Stromal cell of bone marrow (primary cell): ENCODE measurements around the gene ATG2A.

ENCODE experiments used
- DNase-seq: peaks from one replicate; pipeline ENCODE4 v3.0.0-alpha.2; 2012; ENCODE audit warnings: low read depth

Gene ATG2A

GRCh38 chr11:64916775-64917662, at the start of gene ATG2A:
Gene ATG2A (minus strand): TSS chr11:64917209. CDS start chr11:64917135, 74 bp downstream.
- DNase-seq = peak; percentile 100

GRCh38 chr11:64963072-64963631, 46.1 kb upstream of the ATG2A start:
- DNase-seq = no peak

GRCh38 chr11:64960719-64961118, 43.7 kb upstream of the ATG2A start:
- no peak for DNase-seq

DNA sequence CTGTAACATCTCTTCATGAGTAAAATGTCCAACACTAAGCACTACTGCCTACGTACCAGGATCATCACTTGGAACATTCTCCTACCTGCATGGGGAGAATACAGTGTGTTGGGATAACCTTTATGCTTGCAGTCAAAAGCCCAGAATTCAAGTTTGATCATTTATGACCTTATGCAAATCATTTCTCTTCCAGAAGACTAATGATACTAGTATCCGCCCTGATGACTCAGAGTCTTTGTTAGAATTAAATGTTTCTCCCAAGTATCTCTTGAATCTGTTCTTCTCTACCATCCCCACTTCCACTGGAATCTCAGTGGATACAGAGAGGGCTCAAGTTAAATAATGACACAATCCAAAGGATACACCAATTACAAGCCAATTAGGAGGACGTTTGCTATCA, 42.5 kb upstream of the ATG2A start:
- peak; percentile 6 for DNase-seq

- no peak for DNase-seq
These were observed 37.2 kb upstream of the ATG2A start for GRCh38 chr11:64954201-64954600.

- no peak for DNase-seq
These were observed 34.5 kb upstream of the ATG2A start for GRCh38 chr11:64951529-64951928.

GRCh38 chr11:64947208-64947814, 30.3 kb upstream of the ATG2A start:
- DNase-seq = no peak

- DNase-seq = no peak
These were observed 19.5 kb upstream of the ATG2A start for GRCh38 chr11:64936539-64936938.

DNA sequence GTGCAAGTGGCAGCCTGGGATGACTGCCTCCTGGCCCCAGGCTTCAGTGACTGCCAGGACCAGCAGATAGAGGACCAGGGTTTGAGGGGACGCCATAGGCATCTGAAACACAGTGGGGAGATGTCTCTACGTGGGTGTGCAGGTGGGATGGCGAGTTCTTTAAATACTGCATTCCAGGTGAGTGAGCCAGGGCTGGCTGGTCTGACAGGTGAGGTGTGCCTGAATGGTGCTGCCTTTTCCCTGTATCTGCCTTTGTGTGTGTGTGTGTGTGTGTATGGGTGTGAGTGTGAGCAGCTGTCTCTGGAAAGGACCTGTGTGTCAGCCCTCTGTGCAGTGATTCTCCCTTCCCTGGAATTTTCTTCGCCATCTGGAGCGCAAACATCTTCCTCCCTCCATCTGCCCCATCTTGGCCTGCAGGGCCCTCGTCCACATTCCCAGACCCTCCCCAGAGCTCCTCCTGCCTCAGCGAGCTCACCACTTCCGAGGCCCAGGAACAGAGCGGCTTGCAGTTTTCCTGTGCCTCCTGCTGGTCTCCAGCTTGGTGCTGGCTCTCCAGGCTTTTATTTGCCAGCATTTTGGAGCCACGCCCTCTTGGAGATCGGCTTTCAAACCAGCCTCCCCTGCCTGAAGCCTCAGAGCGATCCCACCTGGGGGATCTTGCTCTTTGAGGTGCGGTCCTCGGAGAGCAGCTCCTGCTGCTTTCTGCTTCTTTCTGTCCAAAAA, 18.5 kb upstream of the ATG2A start, which contains the start of gene GPHA2:
GPHA2 (minus strand) TSS at position 535 of the 723 bp plus-strand sequence; CDS start at position 102, 433 bp downstream.
- DNase-seq = no peak

DNA sequence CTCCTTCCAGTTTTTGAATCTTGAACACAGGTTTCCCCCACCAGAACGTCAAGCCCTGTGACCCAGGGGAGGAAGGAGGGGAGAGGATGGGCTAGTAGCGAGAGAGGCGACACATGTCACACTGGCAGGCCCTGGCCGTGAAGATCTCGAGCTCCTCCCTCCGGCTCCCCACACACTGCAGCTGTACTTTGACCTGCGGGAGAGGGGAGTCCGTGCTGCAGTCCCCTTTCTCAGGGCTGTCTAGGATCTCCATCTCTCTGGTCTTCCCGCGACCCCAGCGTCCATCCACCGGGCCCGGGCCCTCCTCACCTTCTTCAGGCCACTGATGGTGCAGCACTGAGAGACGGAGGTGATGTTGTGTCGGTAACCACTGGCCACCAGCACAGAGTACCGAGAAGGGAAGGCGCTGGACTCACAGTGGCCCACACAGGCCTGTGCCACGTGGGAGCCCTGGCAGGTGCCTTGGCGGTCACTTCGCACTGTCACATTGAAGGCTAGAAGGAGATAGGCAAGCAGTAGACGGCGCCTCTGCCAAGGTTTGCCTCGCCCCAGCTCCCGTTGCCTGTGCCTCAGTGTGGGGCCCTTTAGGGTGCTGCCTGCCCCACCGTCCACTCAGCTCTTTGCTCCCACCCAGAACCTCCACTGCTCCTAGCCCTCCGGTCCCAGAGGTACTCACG, 17.8 kb upstream of the ATG2A start:
- DNase-seq = no peak

- DNase-seq = no peak
These were observed 17.1 kb upstream of the ATG2A start for GRCh38 chr11:64933935-64934681.

GRCh38 chr11:64933213-64933934, 16.4 kb upstream of the ATG2A start:
- no peak for DNase-seq

- DNase-seq = no peak
These were observed 15.3 kb upstream of the ATG2A start for GRCh38 chr11:64932324-64932723.

DNA sequence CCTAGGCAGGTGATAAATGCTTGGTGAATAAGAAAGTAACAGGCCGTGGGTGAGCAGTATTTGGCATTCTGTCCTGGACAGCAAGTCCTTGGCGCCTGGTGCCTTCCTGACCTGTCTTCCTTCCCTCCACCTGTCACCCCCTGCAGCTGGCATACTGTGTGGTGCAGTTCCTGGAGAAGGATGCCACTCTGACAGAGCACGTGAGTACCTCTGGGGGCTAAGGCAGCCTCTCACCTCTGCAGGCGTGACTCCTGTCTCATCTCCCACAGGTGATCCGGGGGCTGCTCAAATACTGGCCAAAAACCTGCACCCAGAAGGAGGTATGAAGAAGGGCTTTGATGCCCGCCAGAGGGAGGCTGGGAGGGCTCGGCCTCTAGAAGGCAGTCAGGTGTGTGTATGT, 14.3 kb upstream of the ATG2A start:
- no peak for DNase-seq

GRCh38 chr11:64930340-64930739, 13.3 kb upstream of the ATG2A start:
- no peak for DNase-seq

- no peak for DNase-seq
These were observed 12.6 kb upstream of the ATG2A start for GRCh38 chr11:64929625-64930024.

GRCh38 chr11:64928957-64929356, 11.9 kb upstream of the ATG2A start:
- no peak for DNase-seq

GRCh38 chr11:64926689-64927088, 9.7 kb upstream of the ATG2A start:
- DNase-seq = no peak

DNA sequence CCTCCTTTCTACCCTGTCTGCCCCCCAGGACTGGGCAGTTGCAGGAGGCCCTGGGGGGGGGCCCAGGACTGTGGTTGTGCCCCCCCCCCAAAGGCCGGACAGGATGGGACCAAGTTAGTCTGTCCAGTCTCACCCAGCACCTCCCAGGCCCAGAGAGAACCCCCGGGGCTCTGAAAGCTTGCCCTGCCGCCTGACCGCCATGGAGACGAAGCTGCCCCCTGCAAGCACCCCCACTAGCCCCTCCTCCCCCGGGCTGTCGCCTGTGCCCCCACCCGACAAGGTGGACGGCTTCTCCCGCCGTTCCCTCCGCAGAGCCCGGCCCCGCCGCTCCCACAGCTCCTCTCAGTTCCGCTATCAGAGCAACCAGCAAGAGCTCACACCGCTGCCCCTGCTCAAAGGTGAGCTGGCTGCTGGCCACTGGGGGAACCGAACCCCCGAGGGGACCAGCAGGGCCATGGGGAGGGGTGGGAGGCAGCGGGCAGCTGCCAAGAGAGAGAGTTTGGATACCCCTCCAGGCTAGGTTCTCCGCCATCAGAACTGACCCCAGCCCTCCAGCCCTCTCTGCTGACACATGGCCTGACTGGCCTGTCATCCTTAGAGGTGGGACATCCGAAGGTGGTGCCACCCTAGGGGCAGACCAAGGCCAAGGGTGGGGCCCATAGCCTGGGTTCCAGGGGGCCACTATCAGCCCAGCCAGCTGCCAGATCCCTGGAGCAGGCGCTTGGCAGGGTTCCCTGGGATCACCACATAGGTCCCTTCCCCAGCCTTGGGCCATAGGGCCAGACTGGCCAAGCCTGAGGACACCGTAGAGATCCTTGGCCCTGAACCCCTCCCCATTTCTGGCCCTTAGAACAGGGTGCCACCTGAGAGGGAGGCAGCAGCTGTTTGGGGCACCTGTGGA, 8.8 kb upstream of the ATG2A start:
- DNase-seq = no peak
